ENCODE data around the gene CCL5.
A peak's percentile ranks its signal among the peaks of the same experiment; 100 is the strongest.

CCL5 gene

DNA sequence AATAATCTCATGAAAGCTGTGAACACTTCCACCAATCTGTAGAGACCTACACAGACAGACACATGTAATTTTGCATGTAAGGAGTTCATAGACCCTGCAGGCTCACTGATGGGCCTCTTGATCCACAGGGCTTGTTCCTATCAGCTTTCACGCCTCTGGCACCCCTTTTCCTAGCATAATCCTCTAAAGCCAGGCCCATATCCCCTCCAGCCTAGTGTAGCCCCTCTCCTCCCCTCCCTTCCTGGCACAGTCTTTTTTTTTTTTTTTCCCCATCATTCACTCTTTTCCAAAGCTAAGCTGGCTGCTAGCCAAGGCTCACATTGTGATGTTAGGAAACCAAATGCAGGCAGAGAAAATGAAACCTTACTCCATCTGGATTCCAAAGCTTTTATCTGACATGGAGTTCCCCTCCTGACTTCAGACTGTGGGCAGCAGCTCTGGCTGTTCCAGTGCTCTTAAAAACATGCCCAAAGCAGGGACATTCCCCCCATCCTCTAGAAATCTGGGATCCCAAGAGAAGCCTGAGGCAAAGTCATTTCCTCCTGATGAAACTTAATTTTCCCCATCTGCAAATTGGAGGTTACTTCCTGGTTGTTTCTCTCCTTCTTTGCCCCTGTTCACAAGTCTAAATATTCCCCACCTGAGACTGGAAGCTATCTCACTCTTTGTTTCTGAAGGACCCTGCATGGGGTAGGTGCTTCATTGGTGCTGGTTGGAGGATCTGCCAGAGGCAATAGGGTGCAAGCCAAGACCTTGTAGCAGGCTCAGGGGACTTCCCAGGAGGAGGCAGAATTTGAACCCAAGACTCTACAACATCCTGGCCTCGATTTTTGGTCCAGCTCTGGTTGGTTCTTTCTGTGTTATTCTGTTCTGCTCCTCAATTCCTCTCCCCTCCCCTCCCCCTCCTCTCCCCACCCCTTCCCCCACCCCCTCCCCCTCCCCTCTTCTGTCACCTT is 9.9 kb upstream of the CCL5 start:
- peaks cover 77% of the 10 kb centered on the region for H3K4me1 Mint-ChIP-seq
- H3K9me3 Mint-ChIP-seq, result no peaks in the 10 kb centered on the region
- peak overlapping the region; percentile 56 for H3K4me3 Mint-ChIP-seq
- peak overlapping the region; percentile 24 for H3K27ac Mint-ChIP-seq
- ATAC-seq (peak; percentile 23), DNase-seq (ENCODE audit: low spot score in 2 of 2) (no peak)
- peaks cover 15% of the 10 kb centered on the region for H3K36me3 Mint-ChIP-seq

DNA sequence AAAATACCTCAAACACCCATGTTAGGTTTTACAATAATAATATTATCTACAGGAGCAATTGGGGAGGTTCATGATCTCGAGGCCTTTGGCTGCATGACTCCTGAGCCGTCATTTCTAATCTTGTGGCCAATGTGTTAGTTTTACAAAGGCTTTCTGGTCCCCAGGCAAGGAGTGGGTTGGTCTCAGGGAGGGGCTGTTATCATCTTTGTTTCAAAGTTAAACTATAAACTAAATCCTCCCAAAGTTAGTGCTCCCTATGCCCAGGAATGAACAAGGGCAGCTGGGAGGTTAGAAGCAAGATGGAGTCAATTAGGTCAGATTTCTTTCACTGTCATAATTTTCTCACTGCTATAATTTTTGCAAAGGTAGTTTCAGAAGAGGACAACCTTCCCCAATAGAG is 9.1 kb upstream of the CCL5 start:
- Mint-ChIP-seq H3K36me3 (peaks cover 15% of the 10 kb centered on the region), H3K4me1 (peaks cover 71% of the 10 kb centered on the region), H3K4me3 (peak overlapping the region; percentile 56), H3K9me3 (no peaks in the 10 kb centered on the region), H3K27ac (peak overlapping the region; percentile 24)
- DNase-seq (ENCODE audit: low spot score in 2 of 2) (peak in 1 of 2 donors; percentile 75), ATAC-seq (peak; percentile 88)

DNA sequence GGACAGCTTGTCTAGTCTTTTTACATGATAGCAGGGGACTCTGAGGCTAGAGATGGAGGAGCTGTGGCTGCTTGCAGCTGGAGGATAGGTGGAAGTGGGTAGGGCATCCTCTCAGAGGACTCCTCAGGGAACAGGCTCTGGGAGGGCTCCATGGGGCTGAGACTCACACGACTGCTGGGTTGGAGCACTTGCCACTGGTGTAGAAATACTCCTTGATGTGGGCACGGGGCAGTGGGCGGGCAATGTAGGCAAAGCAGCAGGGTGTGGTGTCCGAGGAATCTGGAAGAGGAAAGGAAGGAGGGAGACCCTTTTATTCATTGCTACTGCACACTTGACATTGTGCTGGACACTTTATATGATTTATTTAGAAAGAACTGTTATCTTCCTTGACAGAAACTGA is 1.8 kb downstream of the CCL5 start:
- H3K4me1 Mint-ChIP-seq, result peaks cover 62% of the 10 kb centered on the region
- H3K4me3 Mint-ChIP-seq, result peak overlapping the region; percentile 85
- H3K27ac Mint-ChIP-seq, result peak overlapping the region; percentile 98
- DNase-seq (ENCODE audit: low spot score in 2 of 2), result peak in 1 of 2 donors; percentile 64
- H3K9me3 Mint-ChIP-seq, result peaks cover 2% of the 10 kb centered on the region
- H3K36me3 Mint-ChIP-seq, result peaks cover 73% of the 10 kb centered on the region
- ATAC-seq, result no peak

DNA sequence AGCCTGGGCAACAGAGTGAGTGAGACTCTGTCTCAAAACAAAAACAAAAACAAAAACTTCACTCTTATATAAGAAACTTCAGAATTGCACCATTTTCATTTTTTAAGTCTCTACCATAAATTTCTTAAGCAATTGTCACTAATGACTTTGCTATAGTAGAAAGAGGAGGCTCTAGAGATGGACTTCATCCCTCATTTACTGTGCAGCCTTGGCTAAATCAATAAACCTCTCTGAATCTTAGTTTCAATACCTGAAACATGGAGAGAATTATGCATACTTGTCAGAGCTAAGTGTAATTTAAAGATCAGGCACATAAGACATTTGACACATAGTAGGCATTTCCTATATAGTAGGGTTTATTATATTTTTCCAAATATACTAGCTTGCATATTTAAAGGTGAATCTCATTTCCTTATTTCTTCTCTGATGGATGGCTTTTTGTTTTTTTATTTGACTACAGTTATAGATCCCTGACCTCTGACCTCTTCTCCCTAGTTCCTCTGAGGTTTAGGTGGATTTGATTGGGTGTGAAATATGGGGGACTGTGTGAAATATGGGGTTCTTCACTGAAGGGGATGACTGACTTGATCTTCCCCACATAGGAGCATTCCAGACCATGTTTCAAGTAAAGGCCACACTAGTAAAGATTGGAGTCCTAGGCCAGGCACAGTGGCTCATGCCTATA is 2.7 kb downstream of the CCL5 start:
- DNase-seq (ENCODE audit: low spot score in 2 of 2) (no peak), ATAC-seq (no peak)
- H3K27ac Mint-ChIP-seq, result peak overlapping the region; percentile 98
- H3K4me1 Mint-ChIP-seq, result peaks cover 64% of the 10 kb centered on the region
- H3K36me3 Mint-ChIP-seq, result peaks cover 82% of the 10 kb centered on the region
- peaks cover 2% of the 10 kb centered on the region for H3K9me3 Mint-ChIP-seq
- H3K4me3 Mint-ChIP-seq, result peak overlapping the region; percentile 85

DNA sequence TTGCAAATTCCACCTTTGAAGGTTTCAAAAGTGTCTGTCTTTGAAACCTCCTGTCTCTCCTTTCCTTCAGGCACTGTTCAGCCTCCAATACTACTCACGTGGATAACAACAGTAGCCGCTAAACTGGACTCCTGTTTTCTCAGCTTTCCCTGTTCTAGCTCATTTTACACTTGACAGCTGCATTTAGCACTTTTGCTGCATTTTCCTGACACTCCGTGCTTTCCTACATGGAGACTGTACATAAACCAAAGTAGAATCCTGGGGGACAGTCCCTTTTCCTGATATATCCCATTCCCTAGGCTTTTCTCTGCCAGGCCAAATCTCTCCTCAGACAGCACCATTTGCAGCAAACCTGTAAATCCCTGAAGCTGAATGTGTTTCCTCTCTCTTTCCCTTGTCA is 3.6 kb downstream of the CCL5 start:
- peaks cover 70% of the 10 kb centered on the region for H3K4me1 Mint-ChIP-seq
- no peak for DNase-seq (ENCODE audit: low spot score in 2 of 2)
- ATAC-seq, result no peak
- peaks cover 92% of the 10 kb centered on the region for H3K36me3 Mint-ChIP-seq
- H3K4me3 Mint-ChIP-seq, result peak overlapping the region; percentile 85
- H3K9me3 Mint-ChIP-seq, result peaks cover 2% of the 10 kb centered on the region
- peak overlapping the region; percentile 98 for H3K27ac Mint-ChIP-seq

DNA sequence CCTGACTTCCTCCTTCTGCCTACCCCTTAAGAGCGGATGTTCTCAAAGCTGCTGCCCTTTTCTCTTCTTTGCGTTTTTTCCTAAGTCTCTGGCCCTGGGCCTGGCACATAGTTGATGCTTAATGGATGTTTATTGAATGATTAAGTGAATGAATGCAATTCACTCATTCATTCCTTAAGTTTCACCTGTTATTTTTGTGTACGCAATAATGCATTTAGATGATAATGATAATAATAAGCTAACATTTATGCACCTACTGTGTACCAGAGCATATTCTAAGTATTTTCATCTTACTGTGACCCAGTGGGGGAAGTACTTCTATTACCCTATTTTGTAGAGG is 4.4 kb downstream of the CCL5 start:
- no peak for DNase-seq (ENCODE audit: low spot score in 2 of 2)
- ATAC-seq, result no peak
- H3K4me1 Mint-ChIP-seq, result peaks cover 68% of the 10 kb centered on the region
- peak overlapping the region; percentile 98 for H3K27ac Mint-ChIP-seq
- peak overlapping the region; percentile 85 for H3K4me3 Mint-ChIP-seq
- H3K36me3 Mint-ChIP-seq, result peaks cover 99% of the 10 kb centered on the region
- peaks cover under 1% of the 10 kb centered on the region for H3K9me3 Mint-ChIP-seq

DNA sequence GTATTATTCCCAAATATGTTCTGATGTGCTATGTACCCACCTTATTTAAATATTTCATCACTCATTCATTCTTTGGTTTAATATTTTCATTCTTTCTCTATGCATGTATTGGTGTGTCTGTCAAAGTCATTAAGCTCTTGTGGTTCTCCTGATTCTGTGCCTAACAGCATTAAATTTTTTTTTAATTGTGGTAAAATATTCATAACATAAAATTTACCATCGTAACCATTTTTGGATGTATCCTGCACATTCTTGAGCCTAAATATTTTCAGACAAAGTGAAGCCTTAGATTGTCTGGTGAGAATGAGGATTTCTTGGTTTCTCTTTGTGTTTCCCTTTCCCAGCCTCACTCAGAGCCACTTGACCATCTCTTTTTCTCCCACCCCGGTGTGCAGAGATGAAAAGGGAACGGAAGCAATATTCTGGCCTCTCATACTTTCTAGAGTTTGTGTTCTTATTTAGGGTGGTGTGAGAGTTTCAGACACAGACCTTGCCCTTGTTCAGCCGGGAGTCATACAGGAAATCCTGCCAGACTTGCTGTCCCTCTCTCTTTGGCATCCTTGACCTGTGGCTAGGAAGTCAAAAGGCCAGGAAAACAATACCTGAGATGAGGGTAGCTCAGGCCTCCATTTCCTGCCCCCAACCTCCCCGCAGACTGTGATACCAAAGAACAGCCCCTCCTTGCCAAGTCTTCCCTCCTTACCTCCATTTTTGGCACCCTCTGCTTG is 4.9 kb downstream of the CCL5 start:
- DNase-seq (ENCODE audit: low spot score in 2 of 2) (no peak), ATAC-seq (no peak)
- peaks cover 64% of the 10 kb centered on the region for H3K4me1 Mint-ChIP-seq
- H3K36me3 Mint-ChIP-seq, result peaks cover 100% of the 10 kb centered on the region
- peak overlapping the region; percentile 98 for H3K27ac Mint-ChIP-seq
- no peaks in the 10 kb centered on the region for H3K9me3 Mint-ChIP-seq
- peak overlapping the region; percentile 85 for H3K4me3 Mint-ChIP-seq

DNA sequence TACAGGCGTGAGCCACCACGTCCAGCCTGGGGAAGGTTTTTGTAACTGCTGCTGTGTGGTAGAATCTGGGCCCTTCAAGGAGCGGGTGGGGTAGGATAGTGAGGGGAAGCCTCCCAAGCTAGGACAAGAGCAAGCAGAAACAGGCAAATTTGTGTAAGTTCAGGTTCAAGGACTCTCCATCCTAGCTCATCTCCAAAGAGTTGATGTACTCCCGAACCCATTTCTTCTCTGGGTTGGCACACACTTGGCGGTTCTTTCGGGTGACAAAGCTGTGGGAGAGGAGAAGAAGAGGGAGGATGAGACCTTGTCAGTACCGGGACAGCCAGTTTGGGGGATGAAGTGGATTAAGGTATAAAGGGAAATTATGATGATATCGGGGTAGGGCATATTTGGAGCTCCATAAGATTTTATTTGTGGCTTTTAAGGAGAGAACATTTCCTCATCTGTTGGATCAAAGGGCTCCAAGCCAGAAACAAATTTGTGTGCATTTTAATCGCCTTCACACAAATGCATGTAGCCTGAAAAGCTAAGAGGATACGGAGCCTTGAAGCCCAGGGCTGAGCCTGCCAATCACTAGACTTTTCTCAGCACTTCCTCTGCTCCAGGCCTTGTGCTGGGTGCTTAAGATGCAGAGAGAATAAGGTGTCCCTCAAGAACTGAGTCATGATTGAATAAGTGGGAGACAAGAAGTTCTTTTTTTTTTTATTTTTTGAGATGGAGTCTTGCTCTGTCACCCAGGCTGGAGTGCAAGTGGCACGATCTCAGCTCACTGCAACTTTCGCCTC is 7.8 kb downstream of the CCL5 start:
- ATAC-seq (no peak), DNase-seq (ENCODE audit: low spot score in 2 of 2) (no peak)
- peaks cover 78% of the 10 kb centered on the region for H3K36me3 Mint-ChIP-seq
- H3K27ac Mint-ChIP-seq, result peak overlapping the region; percentile 77
- H3K4me1 Mint-ChIP-seq, result peaks cover 52% of the 10 kb centered on the region
- no peak overlapping the region for H3K4me3 Mint-ChIP-seq
- no peaks in the 10 kb centered on the region for H3K9me3 Mint-ChIP-seq

DNA sequence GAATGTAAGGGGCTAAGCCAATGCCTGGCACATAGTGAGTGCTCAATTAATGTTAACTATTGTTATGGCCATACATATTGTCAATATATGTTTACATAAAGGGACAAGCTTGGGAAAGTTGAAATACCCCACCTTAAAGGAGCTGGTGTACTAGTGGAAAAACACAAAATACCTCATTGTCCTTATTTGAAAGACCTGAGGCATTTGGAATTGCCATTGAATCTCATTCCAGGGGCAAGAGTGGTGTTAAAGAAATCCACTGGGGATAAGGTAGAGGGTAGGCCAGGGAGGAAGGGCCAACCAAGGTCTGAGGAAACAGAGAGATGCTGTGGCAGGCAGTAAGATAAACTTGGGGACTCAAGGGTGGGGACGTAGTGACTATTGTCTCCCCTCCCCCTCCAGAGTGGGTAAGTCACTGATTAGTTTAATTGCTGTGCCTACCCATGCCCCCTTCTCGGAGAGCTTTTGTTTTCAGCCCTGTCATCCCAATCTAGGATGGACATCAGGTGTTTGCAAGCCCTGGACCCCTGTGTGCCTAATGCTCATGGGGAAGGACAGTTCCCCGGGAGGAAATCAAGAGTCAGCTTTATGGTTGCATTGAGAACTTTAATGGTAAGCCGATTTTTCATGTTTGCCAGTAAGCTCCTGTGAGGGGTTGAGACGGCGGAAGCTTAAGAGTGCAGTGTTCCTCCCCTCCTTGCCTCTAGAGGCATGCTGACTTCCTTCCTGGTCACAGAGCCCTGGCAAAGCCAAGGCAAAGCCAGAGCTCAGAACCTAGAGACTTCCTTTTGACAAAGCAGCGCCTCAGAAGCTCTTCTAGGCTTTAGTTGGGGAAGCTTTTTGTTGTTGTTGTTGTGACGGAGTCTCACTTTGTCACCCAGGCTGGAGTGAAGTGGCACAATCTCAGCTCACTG is 9.0 kb downstream of the CCL5 start:
- peak; percentile 61 for ATAC-seq
- DNase-seq (ENCODE audit: low spot score in 2 of 2), result no peak
- no peak overlapping the region for H3K4me3 Mint-ChIP-seq
- peaks cover 49% of the 10 kb centered on the region for H3K4me1 Mint-ChIP-seq
- no peaks in the 10 kb centered on the region for H3K9me3 Mint-ChIP-seq
- peaks cover 66% of the 10 kb centered on the region for H3K36me3 Mint-ChIP-seq
- H3K27ac Mint-ChIP-seq, result no peak overlapping the region

DNA sequence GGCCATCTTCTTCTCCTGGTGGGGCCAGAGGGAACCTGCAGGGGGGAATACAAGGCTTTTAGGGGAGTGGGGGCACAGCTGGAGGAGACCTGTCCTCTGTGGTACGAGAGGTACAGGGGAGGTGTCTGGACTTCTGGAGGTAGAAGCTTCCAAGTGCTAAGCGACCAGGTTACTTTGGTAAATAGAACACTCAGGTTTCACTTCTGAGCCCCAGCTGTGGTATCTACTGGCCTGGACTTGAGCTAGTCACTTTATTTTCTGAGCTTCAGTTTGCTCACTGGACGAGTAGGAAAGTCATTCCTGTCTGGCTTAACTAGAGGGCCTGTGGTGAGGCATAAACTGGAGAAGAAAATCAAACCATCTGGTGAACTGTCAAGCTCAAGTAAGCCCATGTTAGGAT is 11.4 kb downstream of the CCL5 start, which contains the start of gene HEATR9:
Gene HEATR9, minus strand, starts transcription at position 155 of the 400 bp plus-strand sequence. Its CDS starts 149 bp downstream, at position 6.
- Mint-ChIP-seq H3K4me3 (no peak within 1 kb of the TSS), H3K27ac (peak within 1 kb of the TSS; percentile 71), H3K9me3 (no peaks in the 10 kb centered on the region), H3K36me3 (peaks cover 41% of the 10 kb centered on the region), H3K4me1 (peaks cover 44% of the 10 kb centered on the region)
- ATAC-seq, result no peak
- DNase-seq (ENCODE audit: low spot score in 2 of 2), result no peak

DNA sequence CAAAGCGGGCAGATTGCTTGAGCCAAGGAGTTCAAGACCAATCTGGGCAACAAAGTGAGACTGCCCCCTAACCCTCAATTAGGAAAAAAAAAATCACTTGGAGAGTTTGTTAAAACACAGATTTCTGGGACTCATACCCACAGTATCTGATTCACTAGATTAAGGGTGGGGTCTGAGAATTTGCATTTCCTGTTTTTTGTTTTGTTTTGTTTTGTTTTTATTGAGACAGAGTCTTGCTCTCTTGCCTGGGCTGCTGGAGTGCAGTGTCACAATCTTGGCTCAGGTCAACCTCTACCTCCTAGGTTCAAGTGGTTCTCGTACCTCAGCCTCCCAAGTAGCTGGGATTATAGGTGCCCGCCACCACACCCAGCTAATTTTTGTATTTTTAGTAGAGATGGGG is 12.6 kb downstream of the CCL5 start:
- H3K36me3 Mint-ChIP-seq, result peaks cover 34% of the 10 kb centered on the region
- peaks cover 43% of the 10 kb centered on the region for H3K4me1 Mint-ChIP-seq
- no peak for ATAC-seq
- no peak overlapping the region for H3K4me3 Mint-ChIP-seq
- H3K27ac Mint-ChIP-seq, result peak overlapping the region; percentile 30
- no peaks in the 10 kb centered on the region for H3K9me3 Mint-ChIP-seq
- DNase-seq (ENCODE audit: low spot score in 2 of 2), result no peak

DNA sequence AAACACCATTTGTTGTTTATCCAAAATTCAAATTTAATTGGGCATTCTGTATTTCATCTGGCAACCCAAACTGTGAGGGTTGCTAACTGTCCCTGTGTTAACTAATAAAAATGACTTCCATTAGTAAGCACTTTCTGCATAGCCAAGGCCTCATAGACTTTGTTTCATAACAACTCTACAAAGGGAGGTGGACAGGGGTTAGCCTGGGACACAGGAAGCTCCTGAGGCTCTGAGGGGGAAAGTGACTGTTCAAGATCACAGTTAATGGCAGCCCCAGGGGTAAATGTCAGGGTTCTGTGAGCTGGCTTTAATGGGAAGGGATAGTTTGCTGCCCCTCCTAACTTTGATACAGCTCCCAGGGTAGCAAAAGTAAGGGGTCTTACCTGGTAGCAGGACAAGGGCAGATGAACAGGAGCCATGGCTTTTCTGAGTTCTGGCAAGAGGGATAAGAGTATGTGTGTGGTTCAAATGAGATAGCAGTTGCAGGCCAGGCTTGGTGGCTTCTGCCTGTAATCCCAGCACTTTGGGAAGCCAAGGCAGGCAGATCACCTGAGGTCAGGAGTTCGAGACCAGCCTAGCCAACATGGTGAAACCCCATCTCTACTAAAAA is 13.7 kb downstream of the CCL5 start:
- Mint-ChIP-seq H3K4me3 (no peak overlapping the region), H3K27ac (peak overlapping the region; percentile 48), H3K36me3 (peaks cover 22% of the 10 kb centered on the region), H3K9me3 (no peaks in the 10 kb centered on the region), H3K4me1 (peaks cover 37% of the 10 kb centered on the region)
- DNase-seq (ENCODE audit: low spot score in 2 of 2) (no peak), ATAC-seq (no peak)

DNA sequence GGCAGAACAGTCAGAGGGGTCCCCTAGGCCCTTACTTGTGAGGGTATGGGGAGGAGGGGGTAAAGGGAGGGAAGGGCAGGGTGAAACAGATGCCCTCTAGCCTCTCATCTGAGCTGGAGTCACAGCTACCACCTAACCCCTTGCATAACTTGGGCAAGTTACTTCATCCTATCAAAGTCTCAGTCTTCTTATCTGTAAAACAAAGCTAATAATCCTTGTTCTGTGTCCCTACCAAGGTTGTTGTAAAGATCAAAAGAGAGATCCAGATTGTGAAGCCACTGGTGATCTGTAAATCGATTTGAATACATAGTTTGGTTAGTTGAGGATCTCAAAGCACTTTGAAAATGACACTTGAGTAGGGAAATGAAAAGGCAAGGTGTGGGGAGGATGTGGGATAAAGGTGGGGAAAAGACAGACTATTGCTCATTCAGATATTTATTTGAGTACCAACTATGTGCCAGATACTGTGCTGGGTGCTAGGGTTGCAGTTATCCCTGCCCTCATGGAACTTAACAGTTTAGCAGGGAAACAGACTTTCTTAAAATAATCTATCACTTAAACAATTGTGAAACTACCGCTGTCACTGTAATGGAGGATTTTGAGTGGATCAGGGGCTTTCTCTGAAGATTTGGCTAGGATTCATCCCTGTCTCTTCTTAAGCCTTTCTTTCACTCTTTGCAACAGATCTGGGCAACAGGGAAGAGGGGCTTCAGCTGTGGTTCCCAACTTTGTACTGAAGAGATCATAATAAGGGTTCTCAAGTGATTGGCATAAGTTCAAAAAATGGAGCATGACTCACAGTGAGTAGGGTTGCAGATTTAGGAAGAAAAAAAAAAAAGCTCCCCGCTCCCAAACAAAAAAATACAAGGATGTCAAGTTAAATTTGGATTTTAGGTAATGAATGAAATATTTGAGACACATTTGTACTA is 14.5 kb downstream of the CCL5 start:
- ATAC-seq (peak; percentile 48), DNase-seq (ENCODE audit: low spot score in 2 of 2) (no peak)
- Mint-ChIP-seq H3K4me3 (no peak overlapping the region), H3K4me1 (peaks cover 31% of the 10 kb centered on the region), H3K27ac (peak overlapping the region; percentile 48), H3K36me3 (peaks cover 15% of the 10 kb centered on the region), H3K9me3 (no peaks in the 10 kb centered on the region)

Measured in stimulated activated effector memory CD8-positive, alpha-beta T cell treated with anti-CD3 and anti-CD28 coated beads, Interleukin-12 subunit alpha, Interleukin-12 subunit beta, amount 100 ng/mL, for 72 hours (primary cell).